MCF 10A (cell line): ENCODE results near the gene AK9. TPM values are rescaled to one million over a fixed set of nuclear protein-coding genes. Genes with fewer than 3 reads are reported as not detected.

Source experiments
- BruUV-seq: library from RNA; stranded (reverse); fragments of 400-500 nt; replicated peaks from 2 replicates; lab custom pipeline; 2021; lab: Mats Ljungman, UMichigan
- CTCF ChIA-PET: fragments of 300-600 bp; sonication (Branson Sonifier 250); formaldehyde crosslinking; extraction: SDS; loops from one replicate; lab custom pipeline; 2021; ENCODE audit warnings: antibody characterized with exemption, inconsistent platforms; lab: Yijun Ruan, JAX
- POLR2A ChIA-PET: fragments of 300-600, 350-650 bp; sonication (Branson Sonifier 250); formaldehyde crosslinking; extraction: SDS; loops from one replicate; lab custom pipeline; 2020; ENCODE audit warnings: antibody characterized with exemption, inconsistent platforms; lab: Yijun Ruan, JAX
- DNase-seq: peaks from one replicate; pipeline ENCODE4 v3.0.0-alpha.2; 2018; ENCODE audit not compliant: unreplicated experiment
- H3K27ac Mint-ChIP-seq: one replicate; pipeline ENCODE4 v1.8.0; 2022; ENCODE audit warnings: mild to moderate bottlenecking, low read depth, mixed read lengths; ENCODE audit not compliant: unreplicated experiment
- H3K27me3 Mint-ChIP-seq: one replicate; pipeline ENCODE4 v1.8.0; 2022; ENCODE audit warnings: mixed read lengths; ENCODE audit not compliant: insufficient read depth, unreplicated experiment
- H3K36me3 Mint-ChIP-seq: one replicate; pipeline ENCODE4 v1.8.0; 2022; ENCODE audit warnings: mild to moderate bottlenecking, moderate library complexity, mixed read lengths; ENCODE audit not compliant: insufficient read depth, unreplicated experiment
- H3K4me1 Mint-ChIP-seq: one replicate; pipeline ENCODE4 v1.8.0; 2022; ENCODE audit warnings: mixed read lengths; ENCODE audit not compliant: insufficient read depth, unreplicated experiment
- H3K4me3 Mint-ChIP-seq: one replicate; pipeline ENCODE4 v1.8.0; 2022; ENCODE audit warnings: mild to moderate bottlenecking, moderate library complexity, mixed read lengths; ENCODE audit not compliant: unreplicated experiment
- H3K9me3 Mint-ChIP-seq: one replicate; pipeline ENCODE4 v1.8.0; 2022; ENCODE audit warnings: mixed read lengths; ENCODE audit not compliant: unreplicated experiment
- CTCF ChIP-seq: fragments of 200-600 bp; IDR thresholded peaks from one replicate; pipeline ENCODE4 v1.8.0; 2022; ENCODE audit warnings: antibody characterized with exemption, mild to moderate bottlenecking; ENCODE audit not compliant: unreplicated experiment
- intact Hi-C: fragments of 100-400 bp; cut with micrococcal nuclease; formaldehyde crosslinking; loops from 2 replicates; pipeline ENCODE4 v1.14.1; 2022
- total RNA-seq: library from RNA; stranded (reverse); gene quantifications from 2 replicates; pipeline ENCODE4 v1.2.3, GENCODE V29; 2022

Gene AK9
- total RNA-seq, 1 experiment from 2014 or later: 4.7 TPM

GRCh38 chr6:109455437-109456110, 235.4 kb downstream of the AK9 start, which contains the start of gene MICAL1:
MICAL1 (minus strand) TSS chr6:109455772; CDS start chr6:109454196, 1,576 bp downstream.
- intact Hi-C loops: loop anchor here (5.0 kb wide), 1 partner anchor 73 kb away; the partner anchor contains the start of gene CD164
- H3K9me3 Mint-ChIP-seq: no peaks in the 10 kb centered on the region
- ChIA-PET POLR2A (interaction anchor here (0.6 to 4.8 kb wide), 3 partner anchors 9 to 1419 kb away, joined by 3 to 20 read pairs (median 5); partner anchors contain the start of genes AMD1, PPIL6 and SMPD2), CTCF (interaction anchor here (0.6 to 1.6 kb wide), 4 partner anchors 11 to 71 kb away, joined by 3 to 4 read pairs (median 4); no protein-coding TSS in a partner anchor)
- no peaks in the 10 kb centered on the region for H3K27me3 Mint-ChIP-seq
- TF ChIP-seq CTCF: no peak
- BruUV-seq: no TSS peak
- H3K4me3 Mint-ChIP-seq: peak within 1 kb of the TSS; percentile 93
- peak within 1 kb of the TSS; percentile 63 for H3K27ac Mint-ChIP-seq
- peaks cover 12% of the 10 kb centered on the region for H3K4me1 Mint-ChIP-seq
- DNase-seq: peak; percentile 32
- H3K36me3 Mint-ChIP-seq: peaks cover 1% of the 10 kb centered on the region

GRCh38 chr6:109454496-109455436, 236.2 kb downstream of the AK9 start:
- peak overlapping the region; percentile 63 for H3K27ac Mint-ChIP-seq
- peaks cover 7% of the 10 kb centered on the region for H3K36me3 Mint-ChIP-seq

GRCh38 chr6:109453594-109454495, 237.2 kb downstream of the AK9 start:
- BruUV-seq: no TSS peak
- Mint-ChIP-seq H3K4me3 (peak overlapping the region; percentile 93), H3K27ac (no peak overlapping the region), H3K36me3 (peaks cover 7% of the 10 kb centered on the region), H3K4me1 (peaks cover 12% of the 10 kb centered on the region), H3K9me3 (no peaks in the 10 kb centered on the region), H3K27me3 (no peaks in the 10 kb centered on the region)
- DNase-seq: no peak
- no peak for TF ChIP-seq CTCF
- intact Hi-C loops: no loop called here
- ChIA-PET CTCF (interaction anchor here (1.5 kb wide), 1 partner anchor 12 kb away, joined by 5 read pairs; no protein-coding TSS in a partner anchor), POLR2A (interaction anchor here (4.8 kb wide), 1 partner anchor 12 kb away, joined by 20 read pairs; the partner anchor contains the start of genes PPIL6 and SMPD2)

More at GRCh38 chr6:109454496-109455436, 236.2 kb downstream of the AK9 start:
- Mint-ChIP-seq H3K4me3 (peak overlapping the region; percentile 93), H3K4me1 (peaks cover 12% of the 10 kb centered on the region), H3K9me3 (no peaks in the 10 kb centered on the region), H3K27me3 (no peaks in the 10 kb centered on the region)
- TF ChIP-seq CTCF: no peak
- CTCF ChIA-PET: interaction anchor here (0.6 to 1.5 kb wide), 3 partner anchors 13 to 71 kb away, joined by 4 to 5 read pairs (median 4); no protein-coding TSS in a partner anchor
- intact Hi-C loops: loop anchor here (5.0 kb wide), 1 partner anchor 72 kb away; the partner anchor contains the start of gene CD164
- DNase-seq: no peak
- BruUV-seq: no TSS peak
- POLR2A ChIA-PET: interaction anchor here (0.6 to 4.8 kb wide), 2 partner anchors 12 to 1420 kb away, joined by 3 to 20 read pairs; partner anchors contain the start of genes AMD1, PPIL6 and SMPD2
